ENCODE results near the gene LPP. TPM values are rescaled to one million over a fixed set of nuclear protein-coding genes. Genes with fewer than 3 reads are reported as not detected.

LPP gene
- total and polyA plus RNA-seq, 4 donors = 7.2 to 50.3 (median 26.4) TPM

- peaks cover 23% of the 10 kb centered on the region for H3K4me1 ChIP-seq (ENCODE audit: control insufficient read depth, insufficient read depth, low read length)
- no peak overlapping the region for H3K27ac ChIP-seq (ENCODE audit: low read depth, low read length)
- no peak for DNase-seq (ENCODE audit: low read depth in 4 of 6, low spot score in 6 of 6)
- no peaks in the 10 kb centered on the region for H3K36me3 ChIP-seq (ENCODE audit: control insufficient read depth, insufficient read depth, low read length)
- H3K4me3 ChIP-seq (ENCODE audit: low read depth, low read length) = no peak overlapping the region
- WGBS (ENCODE audit: insufficient coverage) = no CpG with 5 or more reads among the region's 4 CpGs
- H3K27me3 ChIP-seq (ENCODE audit: control insufficient read depth, insufficient read depth, low read length) = peaks cover 2% of the 10 kb centered on the region
- H3K9me3 ChIP-seq (ENCODE audit: control insufficient read depth, insufficient read depth, low read length) = no peaks in the 10 kb centered on the region
These were observed 2.5 kb upstream of the LPP start for GRCh38 chr3:188151438-188151837.

GRCh38 chr3:188152660-188153436 lies 1.1 kb upstream of the LPP start:
- H3K9me3 ChIP-seq (ENCODE audit: control insufficient read depth, insufficient read depth, low read length) = no peaks in the 10 kb centered on the region
- H3K4me1 ChIP-seq (ENCODE audit: control insufficient read depth, insufficient read depth, low read length) = peaks cover 26% of the 10 kb centered on the region
- H3K27ac ChIP-seq (ENCODE audit: low read depth, low read length) = peak overlapping the region; percentile 88
- H3K27me3 ChIP-seq (ENCODE audit: control insufficient read depth, insufficient read depth, low read length) = peaks cover 2% of the 10 kb centered on the region
- WGBS (ENCODE audit: insufficient coverage) = 4% methylated on average over 19 of the region's 25 CpGs
- no peaks in the 10 kb centered on the region for H3K36me3 ChIP-seq (ENCODE audit: control insufficient read depth, insufficient read depth, low read length)
- H3K4me3 ChIP-seq (ENCODE audit: low read depth, low read length) = peak overlapping the region; percentile 89
- DNase-seq (ENCODE audit: low read depth in 4 of 6, low spot score in 6 of 6) = peak in 3 of 6 donors; percentile 23 to 76 (median 69)

DNA sequence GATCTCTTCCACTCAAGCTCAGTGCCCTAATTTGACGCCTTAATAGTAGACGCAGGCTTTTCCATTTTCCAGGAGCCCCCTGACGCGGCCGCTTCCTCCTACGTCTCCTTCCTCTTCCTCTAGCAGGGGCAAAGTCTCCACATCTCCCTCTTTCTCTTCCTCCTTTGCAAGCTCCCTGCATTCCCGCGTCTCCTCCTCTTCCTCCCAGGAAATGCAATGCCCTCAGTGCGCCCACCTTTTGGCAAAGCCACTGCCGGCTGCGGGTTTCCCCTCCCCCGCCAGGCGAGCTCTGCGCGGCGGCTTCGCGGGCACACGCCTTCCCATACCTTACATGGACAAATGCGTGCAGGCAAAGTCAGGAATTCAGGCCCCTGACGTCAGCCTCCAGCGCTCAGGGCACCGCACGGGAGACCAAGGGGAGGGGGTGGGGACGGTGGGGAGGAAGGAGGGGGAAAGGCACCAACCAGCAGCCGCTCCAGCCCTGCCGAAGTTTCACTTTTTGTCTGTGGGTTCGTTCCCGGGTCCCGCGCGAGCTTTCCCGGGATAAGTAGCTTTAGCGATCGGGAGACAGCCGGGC lies 432 bp upstream of the LPP start:
- Histone ChIP-seq H3K27ac (ENCODE audit: low read depth, low read length) (peak overlapping the region; percentile 88), H3K4me1 (ENCODE audit: control insufficient read depth, insufficient read depth, low read length) (peaks cover 26% of the 10 kb centered on the region), H3K27me3 (ENCODE audit: control insufficient read depth, insufficient read depth, low read length) (peaks cover 2% of the 10 kb centered on the region), H3K4me3 (ENCODE audit: low read depth, low read length) (peak overlapping the region; percentile 89), H3K36me3 (ENCODE audit: control insufficient read depth, insufficient read depth, low read length) (no peaks in the 10 kb centered on the region), H3K9me3 (ENCODE audit: control insufficient read depth, insufficient read depth, low read length) (no peaks in the 10 kb centered on the region)
- WGBS (ENCODE audit: insufficient coverage) = 0% methylated on average over 23 of the region's 36 CpGs
- peak; percentile 53 to 90 (median 58) for DNase-seq (ENCODE audit: low read depth in 4 of 6, low spot score in 6 of 6)

DNA sequence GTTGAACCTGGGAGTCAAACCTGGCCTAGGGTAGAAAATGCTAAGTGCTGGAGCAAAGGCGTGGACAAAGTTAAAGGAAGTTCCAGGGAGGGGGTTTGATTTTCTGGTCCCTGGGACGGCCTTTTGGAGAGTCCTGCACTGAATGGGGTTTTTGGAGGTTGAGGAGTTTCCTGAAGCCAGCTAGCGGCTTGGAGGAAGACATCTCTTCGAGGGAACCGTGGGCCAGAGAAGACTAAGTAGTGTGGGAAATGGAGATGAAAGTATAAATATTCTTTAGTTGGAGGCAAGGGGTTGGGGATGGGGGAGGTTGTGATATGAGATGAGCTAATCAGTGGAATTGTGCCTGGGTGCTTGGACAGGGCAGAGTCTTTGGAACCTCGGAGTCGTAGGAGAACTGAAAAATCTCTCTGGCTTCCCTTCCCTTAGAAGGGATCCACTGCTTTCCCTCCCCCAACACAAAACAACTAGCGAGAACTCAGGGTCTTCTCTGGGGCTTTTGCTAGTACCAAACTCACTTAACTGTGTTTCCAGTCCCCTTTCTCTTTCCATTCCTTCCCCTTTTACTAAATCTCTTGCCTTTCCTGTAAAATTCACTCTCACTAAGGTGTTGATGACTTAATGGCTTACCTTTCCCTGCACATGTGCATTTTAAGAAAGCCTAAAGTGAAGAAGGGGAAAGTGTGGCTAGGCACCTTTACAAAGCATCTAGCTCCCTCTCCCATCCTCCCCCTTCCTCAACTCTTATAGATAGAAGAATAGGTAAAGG lies 1.0 kb downstream of the LPP start:
- H3K27ac ChIP-seq (ENCODE audit: low read depth, low read length) = peak overlapping the region; percentile 79
- 71% methylated on average over 6 of the region's 8 CpGs for WGBS (ENCODE audit: insufficient coverage)

DNA sequence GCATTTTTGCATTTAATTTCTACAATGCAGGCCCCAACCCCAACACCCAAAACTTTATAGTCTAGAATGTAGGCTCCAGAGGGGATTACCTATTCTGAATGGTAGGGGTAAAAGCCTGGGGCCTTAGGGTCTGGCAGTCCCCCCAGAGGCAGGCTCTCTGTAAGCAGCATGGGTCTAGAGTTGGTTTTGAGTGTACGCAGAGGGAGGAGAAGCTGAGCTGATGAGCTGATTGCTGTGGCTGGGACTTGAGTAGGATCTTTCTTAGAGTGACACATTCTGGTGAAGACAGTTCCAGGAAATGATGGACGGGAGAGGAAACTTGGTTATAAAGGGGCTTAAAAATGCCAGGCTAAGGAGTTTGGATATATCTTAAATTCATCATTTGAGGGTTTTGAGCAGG lies 2.1 kb downstream of the LPP start:
- Histone ChIP-seq H3K27me3 (ENCODE audit: control insufficient read depth, insufficient read depth, low read length) (peaks cover 2% of the 10 kb centered on the region), H3K4me1 (ENCODE audit: control insufficient read depth, insufficient read depth, low read length) (peaks cover 26% of the 10 kb centered on the region), H3K27ac (ENCODE audit: low read depth, low read length) (no peak overlapping the region), H3K4me3 (ENCODE audit: low read depth, low read length) (no peak overlapping the region), H3K9me3 (ENCODE audit: control insufficient read depth, insufficient read depth, low read length) (no peaks in the 10 kb centered on the region), H3K36me3 (ENCODE audit: control insufficient read depth, insufficient read depth, low read length) (no peaks in the 10 kb centered on the region)
- WGBS (ENCODE audit: insufficient coverage) = 97% methylated on average over 2 of the region's 2 CpGs
- DNase-seq (ENCODE audit: low read depth in 4 of 6, low spot score in 6 of 6) = no peak

More for the DNA sequence above, 1.0 kb downstream of the LPP start:
- no peak for DNase-seq (ENCODE audit: low read depth in 4 of 6, low spot score in 6 of 6)
- H3K27me3 ChIP-seq (ENCODE audit: control insufficient read depth, insufficient read depth, low read length) = peaks cover 2% of the 10 kb centered on the region
- no peaks in the 10 kb centered on the region for H3K9me3 ChIP-seq (ENCODE audit: control insufficient read depth, insufficient read depth, low read length)
- no peaks in the 10 kb centered on the region for H3K36me3 ChIP-seq (ENCODE audit: control insufficient read depth, insufficient read depth, low read length)
- peak overlapping the region; percentile 89 for H3K4me3 ChIP-seq (ENCODE audit: low read depth, low read length)
- peaks cover 26% of the 10 kb centered on the region for H3K4me1 ChIP-seq (ENCODE audit: control insufficient read depth, insufficient read depth, low read length)

GRCh38 chr3:188157407-188157806 lies 3.5 kb downstream of the LPP start:
- 96% methylated on average over 5 of the region's 6 CpGs for WGBS (ENCODE audit: insufficient coverage)
- H3K27ac ChIP-seq (ENCODE audit: low read depth, low read length) = no peak overlapping the region
- H3K9me3 ChIP-seq (ENCODE audit: control insufficient read depth, insufficient read depth, low read length) = no peaks in the 10 kb centered on the region
- H3K36me3 ChIP-seq (ENCODE audit: control insufficient read depth, insufficient read depth, low read length) = no peaks in the 10 kb centered on the region
- H3K4me3 ChIP-seq (ENCODE audit: low read depth, low read length) = no peak overlapping the region
- no peak for DNase-seq (ENCODE audit: low read depth in 4 of 6, low spot score in 6 of 6)
- peaks cover 26% of the 10 kb centered on the region for H3K4me1 ChIP-seq (ENCODE audit: control insufficient read depth, insufficient read depth, low read length)
- peaks cover 2% of the 10 kb centered on the region for H3K27me3 ChIP-seq (ENCODE audit: control insufficient read depth, insufficient read depth, low read length)

DNA sequence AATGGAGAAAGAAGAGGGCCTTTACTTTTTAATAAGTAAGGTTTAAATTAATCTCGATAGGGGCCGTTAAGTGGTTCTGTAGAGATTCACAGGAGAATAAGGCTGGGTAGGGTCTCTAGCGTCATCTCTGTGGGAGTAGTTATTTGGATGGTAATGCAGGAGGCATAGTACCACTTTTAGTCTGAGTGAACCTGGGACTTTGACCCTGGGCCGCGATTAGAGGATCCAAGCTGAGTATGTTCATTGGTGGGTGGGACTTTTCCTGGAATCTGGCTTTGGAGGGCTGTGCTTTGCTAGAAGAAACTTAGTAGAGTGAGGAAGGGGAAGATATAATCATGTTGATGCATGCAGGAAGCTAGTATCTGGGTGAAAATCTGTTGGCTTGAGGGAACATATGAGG lies 4.0 kb downstream of the LPP start:
- peaks cover 21% of the 10 kb centered on the region for H3K4me1 ChIP-seq (ENCODE audit: control insufficient read depth, insufficient read depth, low read length)
- H3K27ac ChIP-seq (ENCODE audit: low read depth, low read length) = no peak overlapping the region

GRCh38 chr3:188158731-188159310 lies 4.9 kb downstream of the LPP start:
- DNase-seq (ENCODE audit: low read depth in 4 of 6, low spot score in 6 of 6) = no peak
- Histone ChIP-seq H3K27ac (ENCODE audit: low read depth, low read length) (no peak overlapping the region), H3K9me3 (ENCODE audit: control insufficient read depth, insufficient read depth, low read length) (no peaks in the 10 kb centered on the region), H3K27me3 (ENCODE audit: control insufficient read depth, insufficient read depth, low read length) (no peaks in the 10 kb centered on the region), H3K4me3 (ENCODE audit: low read depth, low read length) (no peak overlapping the region), H3K36me3 (ENCODE audit: control insufficient read depth, insufficient read depth, low read length) (no peaks in the 10 kb centered on the region), H3K4me1 (ENCODE audit: control insufficient read depth, insufficient read depth, low read length) (peaks cover 15% of the 10 kb centered on the region)
- 54% methylated on average over 3 of the region's 9 CpGs for WGBS (ENCODE audit: insufficient coverage)

More for the DNA sequence above, 4.0 kb downstream of the LPP start:
- Histone ChIP-seq H3K27me3 (ENCODE audit: control insufficient read depth, insufficient read depth, low read length) (peaks cover under 1% of the 10 kb centered on the region), H3K9me3 (ENCODE audit: control insufficient read depth, insufficient read depth, low read length) (no peaks in the 10 kb centered on the region), H3K36me3 (ENCODE audit: control insufficient read depth, insufficient read depth, low read length) (no peaks in the 10 kb centered on the region), H3K4me3 (ENCODE audit: low read depth, low read length) (no peak overlapping the region)
- WGBS (ENCODE audit: insufficient coverage) = 76% methylated on average over 5 of the region's 5 CpGs
- DNase-seq (ENCODE audit: low read depth in 4 of 6, low spot score in 6 of 6) = no peak

- no peak for DNase-seq (ENCODE audit: low read depth in 4 of 6, low spot score in 6 of 6)
- Histone ChIP-seq H3K36me3 (ENCODE audit: control insufficient read depth, insufficient read depth, low read length) (no peaks in the 10 kb centered on the region), H3K27ac (ENCODE audit: low read depth, low read length) (no peak overlapping the region), H3K9me3 (ENCODE audit: control insufficient read depth, insufficient read depth, low read length) (no peaks in the 10 kb centered on the region), H3K4me1 (ENCODE audit: control insufficient read depth, insufficient read depth, low read length) (peaks cover 8% of the 10 kb centered on the region), H3K27me3 (ENCODE audit: control insufficient read depth, insufficient read depth, low read length) (no peaks in the 10 kb centered on the region), H3K4me3 (ENCODE audit: low read depth, low read length) (no peak overlapping the region)
These were observed 6.8 kb downstream of the LPP start for GRCh38 chr3:188160751-188161150.
